PC-3 (cell line): ENCODE measurements around the gene MMD.

Experiments
- CTCF ChIP-seq: fragments of 300-600 bp; sonication (generic); conservative IDR thresholded peaks from 2 replicates; pipeline ENCODE4 v1.5.1; 2017; ENCODE audit warnings: antibody characterized with exemption, low read depth, mild to moderate bottlenecking, low read length
- EZH2 ChIP-seq: fragments of 300-600 bp; sonication (generic); IDR thresholded peaks from one replicate; pipeline ENCODE4 v1.6.1; 2017; ENCODE audit warnings: antibody characterized with exemption, mild to moderate bottlenecking, low read length; ENCODE audit not compliant: unreplicated experiment
- EZH2phosphoT487 ChIP-seq: fragments of 300-600 bp; sonication (generic); IDR thresholded peaks from 2 replicates; pipeline ENCODE4 v1.6.1; 2018; ENCODE audit warnings: mild to moderate bottlenecking, antibody characterized with exemption, low read length, borderline replicate concordance

GRCh38 chr17:55356434-55357328 lies 65.0 kb downstream of the MMD start:
- no peak for TF ChIP-seq EZH2
- peak; percentile 96 for TF ChIP-seq CTCF
- no peak for TF ChIP-seq EZH2phosphoT487
